ENCODE measurements around the gene DCPS. TPM values are rescaled to one million over a fixed set of nuclear protein-coding genes. Genes with fewer than 3 reads are reported as not detected.

Gene DCPS
- total RNA-seq, 3 donors from 2014 or later (not counting 1 experiment from before 2014, with no cell fraction given): 20.1 to 25.8 (median 23.1) TPM

GRCh38 chr11:126288237-126288636 is 15.6 kb upstream of the DCPS start:
- Mint-ChIP-seq H3K27ac (no peak overlapping the region), H3K9me3 (no peaks in the 10 kb centered on the region), H3K4me3 (no peak overlapping the region), H3K4me1 (peaks cover 8 to 20% of the 10 kb centered on the region in 2 donors), H3K27me3 (ENCODE audit: low read depth in 2 of 2) (no peaks in the 10 kb centered on the region), H3K36me3 (no peaks in the 10 kb centered on the region)
- ATAC-seq (no peak), DNase-seq (no peak)
- Histone ChIP-seq H3K9me3 (ENCODE audit: control insufficient read depth, insufficient read depth, low read length) (no peaks in the 10 kb centered on the region), H3K27me3 (ENCODE audit: control insufficient read depth, insufficient read depth, low read length) (no peaks in the 10 kb centered on the region), H3K4me3 (ENCODE audit: low read length) (no peak overlapping the region), H3K36me3 (ENCODE audit: control insufficient read depth, insufficient read depth, low read length) (peaks cover 34% of the 10 kb centered on the region), H3K27ac (ENCODE audit: low read length) (no peak overlapping the region), H3K4me1 (ENCODE audit: control insufficient read depth, insufficient read depth, low read length) (peaks cover 15% of the 10 kb centered on the region)
- 87% methylated on average over 6 of the region's 6 CpGs for WGBS (ENCODE audit: insufficient coverage)
- TF ChIP-seq CTCF (IDR thresholded peaks at IDR 0.05): no peak
- intact Hi-C loops (cut with micrococcal nuclease): no loop called here

GRCh38 chr11:126290887-126291286 is 13.0 kb upstream of the DCPS start:
- Histone ChIP-seq H3K27me3 (ENCODE audit: control insufficient read depth, insufficient read depth, low read length) (no peaks in the 10 kb centered on the region), H3K4me1 (ENCODE audit: control insufficient read depth, insufficient read depth, low read length) (no peaks in the 10 kb centered on the region), H3K4me3 (ENCODE audit: low read length) (no peak overlapping the region), H3K36me3 (ENCODE audit: control insufficient read depth, insufficient read depth, low read length) (peaks cover 48% of the 10 kb centered on the region), H3K9me3 (ENCODE audit: control insufficient read depth, insufficient read depth, low read length) (no peaks in the 10 kb centered on the region), H3K27ac (ENCODE audit: low read length) (no peak overlapping the region)
- H3K36me3 Mint-ChIP-seq: no peaks in the 10 kb centered on the region
- H3K27me3 Mint-ChIP-seq (ENCODE audit: low read depth in 2 of 2): no peaks in the 10 kb centered on the region
- DNase-seq (no peak), ATAC-seq (no peak)
- 98% methylated on average over 12 of the region's 12 CpGs for WGBS (ENCODE audit: insufficient coverage)
- no peak overlapping the region for H3K4me3 Mint-ChIP-seq
- H3K9me3 Mint-ChIP-seq: no peaks in the 10 kb centered on the region
- H3K4me1 Mint-ChIP-seq: peaks cover 4 to 5% of the 10 kb centered on the region in 2 donors
- intact Hi-C loops (cut with micrococcal nuclease): no loop called here
- H3K27ac Mint-ChIP-seq: no peak overlapping the region
- no peak for TF ChIP-seq CTCF (IDR thresholded peaks at IDR 0.05)

DNA sequence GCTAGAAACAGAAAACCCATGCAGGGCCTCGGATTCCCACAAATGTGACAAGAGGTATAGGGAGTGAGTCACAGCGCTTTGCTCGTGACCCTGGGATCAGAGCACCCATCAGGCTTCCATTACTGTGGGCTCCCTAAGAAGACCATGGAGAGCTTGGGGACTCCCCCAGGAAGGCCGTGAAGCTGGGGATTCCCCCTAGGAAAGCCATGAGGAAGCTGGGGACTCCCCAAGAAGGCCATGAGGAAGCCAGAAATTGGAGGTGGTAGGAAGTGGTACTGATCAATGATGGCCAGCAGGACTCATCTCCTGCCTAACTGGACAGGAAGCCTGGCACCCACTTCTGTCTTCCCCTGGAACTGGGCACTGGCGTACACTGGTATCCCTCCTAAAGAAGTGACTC is 10.1 kb upstream of the DCPS start:
- H3K27ac Mint-ChIP-seq: peak overlapping the region in 1 of 2 donors; percentile 44
- no peak overlapping the region for H3K27ac ChIP-seq (ENCODE audit: low read length)
- H3K27me3 Mint-ChIP-seq (ENCODE audit: low read depth in 2 of 2): no peaks in the 10 kb centered on the region
- H3K4me1 Mint-ChIP-seq: peaks cover 7 to 11% of the 10 kb centered on the region in 2 donors
- no peak for ATAC-seq
- 79% methylated on average over 5 of the region's 5 CpGs for WGBS (ENCODE audit: insufficient coverage)
- H3K36me3 Mint-ChIP-seq: no peaks in the 10 kb centered on the region
- H3K9me3 Mint-ChIP-seq: no peaks in the 10 kb centered on the region
- intact Hi-C loops (cut with micrococcal nuclease): no loop called here
- H3K36me3 ChIP-seq (ENCODE audit: control insufficient read depth, insufficient read depth, low read length): peaks cover 49% of the 10 kb centered on the region
- no peaks in the 10 kb centered on the region for H3K9me3 ChIP-seq (ENCODE audit: control insufficient read depth, insufficient read depth, low read length)
- no peak overlapping the region for H3K4me3 Mint-ChIP-seq
- H3K4me1 ChIP-seq (ENCODE audit: control insufficient read depth, insufficient read depth, low read length): no peaks in the 10 kb centered on the region
- no peak for TF ChIP-seq CTCF (IDR thresholded peaks at IDR 0.05)
- no peak for DNase-seq
- no peaks in the 10 kb centered on the region for H3K27me3 ChIP-seq (ENCODE audit: control insufficient read depth, insufficient read depth, low read length)
- H3K4me3 ChIP-seq (ENCODE audit: low read length): no peak overlapping the region

GRCh38 chr11:126297004-126297403 is 6.9 kb upstream of the DCPS start:
- H3K27me3 Mint-ChIP-seq (ENCODE audit: low read depth in 2 of 2): no peaks in the 10 kb centered on the region
- no peak for ATAC-seq
- no peak for TF ChIP-seq CTCF (IDR thresholded peaks at IDR 0.05)
- Histone ChIP-seq H3K4me3 (ENCODE audit: low read length) (no peak overlapping the region), H3K9me3 (ENCODE audit: control insufficient read depth, insufficient read depth, low read length) (no peaks in the 10 kb centered on the region), H3K27me3 (ENCODE audit: control insufficient read depth, insufficient read depth, low read length) (no peaks in the 10 kb centered on the region), H3K36me3 (ENCODE audit: control insufficient read depth, insufficient read depth, low read length) (peaks cover 28% of the 10 kb centered on the region), H3K27ac (ENCODE audit: low read length) (no peak overlapping the region), H3K4me1 (ENCODE audit: control insufficient read depth, insufficient read depth, low read length) (no peaks in the 10 kb centered on the region)
- WGBS (ENCODE audit: insufficient coverage): 60% methylated on average over 2 of the region's 2 CpGs
- no peaks in the 10 kb centered on the region for H3K36me3 Mint-ChIP-seq
- H3K4me3 Mint-ChIP-seq: no peak overlapping the region
- no peaks in the 10 kb centered on the region for H3K9me3 Mint-ChIP-seq
- DNase-seq: no peak
- no peak overlapping the region for H3K27ac Mint-ChIP-seq
- intact Hi-C loops (cut with micrococcal nuclease): no loop called here
- H3K4me1 Mint-ChIP-seq: peaks cover 7 to 11% of the 10 kb centered on the region in 2 donors
